8988T (cell line): ENCODE measurements around the gene ACER3.
"Not testable (repeated sequence)": the region's sequence is repeated elsewhere in the genome, so short reads cannot be mapped to it uniquely, and the experiment has no call there.

ENCODE experiments used
- DNase-seq: peaks from one replicate; pipeline ENCODE4 v3.0.0; 2011

The ACER3 gene

GRCh38 chr11:77009533-77010160, 148.9 kb downstream of the ACER3 start:
- DNase-seq = no peak

- DNase-seq = no peak
These were observed 154.0 kb downstream of the ACER3 start for GRCh38 chr11:77014669-77015068.

- not testable (repeated sequence) for DNase-seq
These were observed 157.7 kb downstream of the ACER3 start for GRCh38 chr11:77018396-77018924.

GRCh38 chr11:77019976-77020595, 159.4 kb downstream of the ACER3 start:
- no peak for DNase-seq

- no peak for DNase-seq
These were observed 160.0 kb downstream of the ACER3 start for GRCh38 chr11:77020734-77021133.

GRCh38 chr11:77024745-77025144, 164.0 kb downstream of the ACER3 start:
- DNase-seq = no peak

- no peak for DNase-seq
These were observed 165.5 kb downstream of the ACER3 start for GRCh38 chr11:77026221-77026620.

- no peak for DNase-seq
These were observed 166.0 kb downstream of the ACER3 start for GRCh38 chr11:77026743-77027142.

GRCh38 chr11:77027275-77027674, 166.6 kb downstream of the ACER3 start:
- DNase-seq = no peak

GRCh38 chr11:77029829-77030228, 169.1 kb downstream of the ACER3 start:
- DNase-seq = no peak

- DNase-seq = no peak
These were observed 170.2 kb downstream of the ACER3 start for GRCh38 chr11:77030834-77031414.

- DNase-seq = no peak
These were observed 170.9 kb downstream of the ACER3 start for GRCh38 chr11:77031599-77031998.

- DNase-seq = no peak
These were observed 174.3 kb downstream of the ACER3 start for GRCh38 chr11:77035039-77035438.

- DNase-seq = no peak
These were observed 174.9 kb downstream of the ACER3 start for GRCh38 chr11:77035580-77035979.

GRCh38 chr11:77036398-77036797, 175.7 kb downstream of the ACER3 start:
- no peak for DNase-seq

GRCh38 chr11:77037057-77037456, 176.3 kb downstream of the ACER3 start:
- no peak for DNase-seq

- no peak for DNase-seq
These were observed 177.5 kb downstream of the ACER3 start for GRCh38 chr11:77038029-77038824.

- no peak for DNase-seq
These were observed 178.2 kb downstream of the ACER3 start for GRCh38 chr11:77038825-77039326.

GRCh38 chr11:77039491-77040400, 179.0 kb downstream of the ACER3 start:
- DNase-seq = peak; percentile 80

GRCh38 chr11:77040401-77040777, 179.7 kb downstream of the ACER3 start:
- no peak for DNase-seq

GRCh38 chr11:77040889-77041288, 180.2 kb downstream of the ACER3 start:
- DNase-seq = no peak

GRCh38 chr11:77042111-77042726, 181.5 kb downstream of the ACER3 start:
- no peak for DNase-seq
